ENCODE measurements around the gene ASNSD1.

The ASNSD1 gene

DNA sequence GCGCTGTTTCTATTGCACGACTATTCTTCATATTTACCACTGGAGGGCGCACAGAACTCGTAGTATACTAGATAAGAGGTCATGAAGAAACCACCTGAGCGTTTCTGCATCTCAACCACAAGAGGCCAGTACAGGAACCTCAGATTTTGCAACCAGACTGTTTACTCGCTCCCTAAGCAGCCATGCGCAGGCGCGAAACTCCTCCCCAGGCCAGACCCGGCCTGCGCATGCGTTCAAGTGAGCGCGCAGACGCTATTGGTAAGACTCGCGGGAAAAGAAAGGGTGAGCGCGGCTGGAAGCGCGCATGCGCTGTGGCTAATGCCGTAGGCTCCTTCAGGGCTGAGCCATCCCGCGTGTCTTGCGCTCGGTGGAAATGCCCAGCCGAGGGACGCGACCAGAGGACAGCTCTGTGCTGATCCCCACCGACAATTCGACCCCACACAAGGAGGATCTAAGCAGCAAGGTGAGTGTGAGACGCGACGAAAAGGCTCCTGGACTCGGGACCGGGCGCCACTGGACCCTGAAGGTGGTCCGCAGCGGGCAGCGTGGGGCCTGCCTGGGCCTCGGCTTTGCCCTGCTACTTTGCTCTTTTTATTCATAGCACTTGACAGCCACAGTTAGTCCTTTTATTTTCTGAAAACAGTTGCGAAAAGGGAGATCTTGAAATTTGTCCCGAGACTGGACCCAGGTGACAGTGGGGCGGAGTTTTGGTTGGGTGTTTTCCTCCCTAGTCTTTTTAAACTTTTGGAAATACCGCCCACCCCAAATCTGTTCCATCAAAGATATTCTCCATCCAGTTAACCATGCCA lies at the start of gene ASNSD1:
TSS of gene ASNSD1 (plus strand) at position 312 of the 809 bp plus-strand sequence. CDS start 4,674 bp downstream, outside the sequence.
- in situ Hi-C loops (cut with HindIII; ENCODE audit: low pct_unique_long_range_greater_than_20kb, low sequenced_read_pairs), result no loop called here
- no peak for TF ChIP-seq JUND (IDR thresholded peaks at IDR 0.05; ENCODE audit: low read depth)
- DNase-seq (ENCODE audit: low read depth in 1 of 2, low spot score in 1 of 2), result peak; percentile 82 to 99

DNA sequence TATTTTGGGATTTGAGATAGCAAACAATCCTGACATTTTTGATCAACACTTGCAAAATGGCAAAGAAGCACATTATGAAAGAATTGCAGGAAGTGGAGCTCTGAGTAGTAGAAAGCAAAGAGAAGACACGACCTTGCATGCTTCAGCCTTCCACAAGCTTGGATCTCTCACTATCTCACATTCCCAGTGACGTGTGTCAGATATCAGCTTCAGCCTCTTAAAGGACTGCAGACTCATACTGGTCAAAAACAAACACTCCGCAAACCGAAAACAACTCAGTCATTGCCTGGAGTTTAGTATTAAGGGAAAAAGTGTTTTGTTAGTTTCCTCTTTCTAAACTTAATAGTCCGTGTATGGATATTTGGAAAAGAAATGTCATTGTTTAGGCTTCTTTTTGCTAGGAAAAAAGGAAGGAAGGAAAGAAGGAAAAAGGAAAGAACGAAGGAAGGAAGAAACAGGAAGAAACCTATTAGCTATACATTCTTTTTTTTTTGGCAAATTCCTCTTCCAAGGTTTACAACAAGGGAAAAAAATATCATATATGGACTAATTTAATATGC lies 48.1 kb upstream of the ASNSD1 start:
- no peak for DNase-seq (ENCODE audit: low read depth in 1 of 2, low spot score in 1 of 2)
- in situ Hi-C loops (cut with HindIII; ENCODE audit: low pct_unique_long_range_greater_than_20kb, low sequenced_read_pairs), result no loop called here
- no peak for TF ChIP-seq JUND (IDR thresholded peaks at IDR 0.05; ENCODE audit: low read depth)

GRCh38 chr2:189613650-189614420 lies 47.4 kb upstream of the ASNSD1 start:
- in situ Hi-C loops (cut with HindIII; ENCODE audit: low pct_unique_long_range_greater_than_20kb, low sequenced_read_pairs), result no loop called here
- TF ChIP-seq JUND (IDR thresholded peaks at IDR 0.05; ENCODE audit: low read depth), result no peak
- DNase-seq (ENCODE audit: low read depth in 1 of 2, low spot score in 1 of 2), result no peak

DNA sequence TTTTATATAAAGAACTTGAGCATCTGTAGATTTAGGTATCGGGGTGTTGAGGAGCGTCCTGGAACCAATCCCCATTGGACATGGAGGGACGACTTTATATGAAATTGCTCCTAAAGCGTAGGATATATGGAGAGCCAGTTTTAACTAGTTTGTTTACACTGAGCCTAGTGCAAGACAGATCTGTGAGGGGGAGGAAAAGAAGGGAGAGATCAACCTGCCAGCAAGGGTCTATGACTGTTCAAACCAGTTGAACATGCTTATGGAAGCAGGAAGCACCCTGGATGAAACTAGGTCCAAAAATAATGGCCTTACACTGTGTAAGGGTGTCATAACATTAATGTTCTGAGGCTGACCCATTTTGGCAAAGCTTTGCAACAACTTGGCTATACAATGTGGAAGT lies 46.7 kb upstream of the ASNSD1 start:
- TF ChIP-seq JUND (IDR thresholded peaks at IDR 0.05; ENCODE audit: low read depth), result no peak
- DNase-seq (ENCODE audit: low read depth in 1 of 2, low spot score in 1 of 2), result no peak
- in situ Hi-C loops (cut with HindIII; ENCODE audit: low pct_unique_long_range_greater_than_20kb, low sequenced_read_pairs), result no loop called here

GRCh38 chr2:189618197-189618596 lies 43.1 kb upstream of the ASNSD1 start:
- TF ChIP-seq JUND (IDR thresholded peaks at IDR 0.05; ENCODE audit: low read depth), result no peak
- in situ Hi-C loops (cut with HindIII; ENCODE audit: low pct_unique_long_range_greater_than_20kb, low sequenced_read_pairs), result no loop called here
- DNase-seq (ENCODE audit: low read depth in 1 of 2, low spot score in 1 of 2), result no peak

GRCh38 chr2:189621781-189622180 lies 39.5 kb upstream of the ASNSD1 start:
- no peak for TF ChIP-seq JUND (IDR thresholded peaks at IDR 0.05; ENCODE audit: low read depth)
- DNase-seq (ENCODE audit: low read depth in 1 of 2, low spot score in 1 of 2), result no peak
- in situ Hi-C loops (cut with HindIII; ENCODE audit: low pct_unique_long_range_greater_than_20kb, low sequenced_read_pairs), result no loop called here

GRCh38 chr2:189623049-189623448 lies 38.2 kb upstream of the ASNSD1 start:
- TF ChIP-seq JUND (IDR thresholded peaks at IDR 0.05; ENCODE audit: low read depth), result no peak
- in situ Hi-C loops (cut with HindIII; ENCODE audit: low pct_unique_long_range_greater_than_20kb, low sequenced_read_pairs), result no loop called here
- DNase-seq (ENCODE audit: low read depth in 1 of 2, low spot score in 1 of 2), result no peak

DNA sequence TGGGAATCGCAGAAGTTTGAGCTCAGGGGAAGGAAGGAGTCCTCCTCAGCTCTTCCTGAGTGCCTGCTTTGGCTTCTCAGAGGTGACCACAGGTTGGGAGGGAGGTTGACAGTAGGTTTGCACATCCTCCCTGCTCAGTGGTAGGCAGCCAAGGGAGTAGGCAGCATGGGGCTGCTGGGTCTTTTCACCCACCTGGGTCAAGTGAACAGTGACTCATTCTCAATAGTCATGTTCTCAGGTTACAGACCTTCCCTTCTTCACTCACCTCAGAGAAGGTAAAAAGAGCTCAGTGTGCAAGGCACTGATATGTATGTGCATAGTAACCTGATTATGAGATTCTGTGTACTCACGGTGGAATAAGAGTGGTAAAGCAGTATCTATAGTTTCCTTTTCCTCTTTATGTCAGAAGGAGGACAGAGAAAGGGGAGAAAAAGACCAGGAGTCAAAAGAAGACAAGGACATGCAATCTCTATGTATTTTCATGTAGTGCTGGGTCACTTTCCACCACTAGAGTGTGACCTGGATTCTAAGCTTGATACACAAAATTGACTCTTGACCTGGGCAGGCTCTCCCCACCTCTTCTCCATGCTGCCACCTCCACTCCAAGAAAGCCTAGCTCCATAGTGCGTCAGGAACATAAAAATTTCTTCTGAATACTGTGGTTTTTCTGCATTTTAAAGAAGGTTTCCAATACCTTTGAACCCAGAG lies 36.5 kb upstream of the ASNSD1 start:
- no peak for TF ChIP-seq JUND (IDR thresholded peaks at IDR 0.05; ENCODE audit: low read depth)
- DNase-seq (ENCODE audit: low read depth in 1 of 2, low spot score in 1 of 2), result no peak
- in situ Hi-C loops (cut with HindIII; ENCODE audit: low pct_unique_long_range_greater_than_20kb, low sequenced_read_pairs), result no loop called here

GRCh38 chr2:189625636-189626035 lies 35.6 kb upstream of the ASNSD1 start:
- in situ Hi-C loops (cut with HindIII; ENCODE audit: low pct_unique_long_range_greater_than_20kb, low sequenced_read_pairs), result no loop called here
- no peak for TF ChIP-seq JUND (IDR thresholded peaks at IDR 0.05; ENCODE audit: low read depth)
- no peak for DNase-seq (ENCODE audit: low read depth in 1 of 2, low spot score in 1 of 2)

- DNase-seq (ENCODE audit: low read depth in 1 of 2, low spot score in 1 of 2), result no peak
- TF ChIP-seq JUND (IDR thresholded peaks at IDR 0.05; ENCODE audit: low read depth), result no peak
- in situ Hi-C loops (cut with HindIII; ENCODE audit: low pct_unique_long_range_greater_than_20kb, low sequenced_read_pairs), result no loop called here
Measured at GRCh38 chr2:189627789-189628188, 33.5 kb upstream of the ASNSD1 start.

- in situ Hi-C loops (cut with HindIII; ENCODE audit: low pct_unique_long_range_greater_than_20kb, low sequenced_read_pairs), result no loop called here
- no peak for TF ChIP-seq JUND (IDR thresholded peaks at IDR 0.05; ENCODE audit: low read depth)
- peak in 1 of 2 experiments; percentile 57 for DNase-seq (ENCODE audit: low read depth in 1 of 2, low spot score in 1 of 2)
Measured at GRCh38 chr2:189628817-189629530, 32.3 kb upstream of the ASNSD1 start.
